ENCODE data around the gene COQ8A.

DNA sequence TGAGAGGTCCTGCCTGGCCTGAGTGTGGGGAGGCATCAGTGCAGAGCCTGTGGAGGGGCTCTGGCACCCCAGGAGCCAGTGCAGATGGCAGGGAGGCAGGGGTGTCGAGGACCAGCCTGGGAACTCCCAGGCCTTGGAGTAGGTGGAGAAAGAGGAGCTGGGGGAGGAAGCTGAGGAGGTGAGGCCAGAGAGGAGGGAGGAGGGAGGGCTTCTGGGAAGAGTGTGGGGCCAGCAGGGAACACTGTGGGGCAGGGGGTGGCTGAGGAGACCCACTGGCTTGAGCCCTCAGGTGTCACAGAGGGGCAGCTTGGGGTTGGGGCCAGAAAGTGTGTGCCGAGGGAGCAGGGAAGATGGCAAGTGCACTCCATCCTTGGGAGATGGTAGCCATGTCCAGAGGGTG, 3.8 kb downstream of the COQ8A start:
- TF ChIP-seq TAF1 (IDR thresholded peaks at IDR 0.05; ENCODE audit: borderline replicate concordance, low read depth, low read length) (no peak), POLR2A (IDR thresholded peaks at IDR 0.05; ENCODE audit: low read depth, low read length) (no peak)
